Measurements from ENCODE around the gene NOS1. TPM values are rescaled to one million over a fixed set of nuclear protein-coding genes. Genes with fewer than 3 reads are reported as not detected.

The NOS1 gene
- total and polyA plus RNA-seq, 2 experiments from 2014 or later, result 0.63 to 3.0 TPM

DNA sequence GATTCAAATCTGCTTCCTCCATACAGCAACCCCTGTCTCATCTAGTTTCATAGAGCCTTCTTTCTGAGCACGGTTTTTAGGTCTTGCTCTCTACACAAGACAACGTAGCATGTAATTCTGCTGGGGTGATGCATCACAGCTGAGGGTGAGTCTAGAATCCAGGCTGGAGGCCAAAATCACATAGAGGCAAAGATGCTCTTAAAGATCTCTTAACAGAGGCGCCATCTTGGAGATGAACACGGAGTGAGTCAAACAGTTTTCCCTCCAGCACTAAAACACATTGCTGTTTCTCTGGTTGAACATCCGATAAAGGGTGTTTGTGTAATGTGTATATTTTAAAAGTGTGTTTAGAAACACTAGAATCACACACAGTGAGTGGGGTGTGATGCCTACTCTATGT, 78.9 kb downstream of the NOS1 start (continued):
- TF ChIP-seq, protein P1, sequence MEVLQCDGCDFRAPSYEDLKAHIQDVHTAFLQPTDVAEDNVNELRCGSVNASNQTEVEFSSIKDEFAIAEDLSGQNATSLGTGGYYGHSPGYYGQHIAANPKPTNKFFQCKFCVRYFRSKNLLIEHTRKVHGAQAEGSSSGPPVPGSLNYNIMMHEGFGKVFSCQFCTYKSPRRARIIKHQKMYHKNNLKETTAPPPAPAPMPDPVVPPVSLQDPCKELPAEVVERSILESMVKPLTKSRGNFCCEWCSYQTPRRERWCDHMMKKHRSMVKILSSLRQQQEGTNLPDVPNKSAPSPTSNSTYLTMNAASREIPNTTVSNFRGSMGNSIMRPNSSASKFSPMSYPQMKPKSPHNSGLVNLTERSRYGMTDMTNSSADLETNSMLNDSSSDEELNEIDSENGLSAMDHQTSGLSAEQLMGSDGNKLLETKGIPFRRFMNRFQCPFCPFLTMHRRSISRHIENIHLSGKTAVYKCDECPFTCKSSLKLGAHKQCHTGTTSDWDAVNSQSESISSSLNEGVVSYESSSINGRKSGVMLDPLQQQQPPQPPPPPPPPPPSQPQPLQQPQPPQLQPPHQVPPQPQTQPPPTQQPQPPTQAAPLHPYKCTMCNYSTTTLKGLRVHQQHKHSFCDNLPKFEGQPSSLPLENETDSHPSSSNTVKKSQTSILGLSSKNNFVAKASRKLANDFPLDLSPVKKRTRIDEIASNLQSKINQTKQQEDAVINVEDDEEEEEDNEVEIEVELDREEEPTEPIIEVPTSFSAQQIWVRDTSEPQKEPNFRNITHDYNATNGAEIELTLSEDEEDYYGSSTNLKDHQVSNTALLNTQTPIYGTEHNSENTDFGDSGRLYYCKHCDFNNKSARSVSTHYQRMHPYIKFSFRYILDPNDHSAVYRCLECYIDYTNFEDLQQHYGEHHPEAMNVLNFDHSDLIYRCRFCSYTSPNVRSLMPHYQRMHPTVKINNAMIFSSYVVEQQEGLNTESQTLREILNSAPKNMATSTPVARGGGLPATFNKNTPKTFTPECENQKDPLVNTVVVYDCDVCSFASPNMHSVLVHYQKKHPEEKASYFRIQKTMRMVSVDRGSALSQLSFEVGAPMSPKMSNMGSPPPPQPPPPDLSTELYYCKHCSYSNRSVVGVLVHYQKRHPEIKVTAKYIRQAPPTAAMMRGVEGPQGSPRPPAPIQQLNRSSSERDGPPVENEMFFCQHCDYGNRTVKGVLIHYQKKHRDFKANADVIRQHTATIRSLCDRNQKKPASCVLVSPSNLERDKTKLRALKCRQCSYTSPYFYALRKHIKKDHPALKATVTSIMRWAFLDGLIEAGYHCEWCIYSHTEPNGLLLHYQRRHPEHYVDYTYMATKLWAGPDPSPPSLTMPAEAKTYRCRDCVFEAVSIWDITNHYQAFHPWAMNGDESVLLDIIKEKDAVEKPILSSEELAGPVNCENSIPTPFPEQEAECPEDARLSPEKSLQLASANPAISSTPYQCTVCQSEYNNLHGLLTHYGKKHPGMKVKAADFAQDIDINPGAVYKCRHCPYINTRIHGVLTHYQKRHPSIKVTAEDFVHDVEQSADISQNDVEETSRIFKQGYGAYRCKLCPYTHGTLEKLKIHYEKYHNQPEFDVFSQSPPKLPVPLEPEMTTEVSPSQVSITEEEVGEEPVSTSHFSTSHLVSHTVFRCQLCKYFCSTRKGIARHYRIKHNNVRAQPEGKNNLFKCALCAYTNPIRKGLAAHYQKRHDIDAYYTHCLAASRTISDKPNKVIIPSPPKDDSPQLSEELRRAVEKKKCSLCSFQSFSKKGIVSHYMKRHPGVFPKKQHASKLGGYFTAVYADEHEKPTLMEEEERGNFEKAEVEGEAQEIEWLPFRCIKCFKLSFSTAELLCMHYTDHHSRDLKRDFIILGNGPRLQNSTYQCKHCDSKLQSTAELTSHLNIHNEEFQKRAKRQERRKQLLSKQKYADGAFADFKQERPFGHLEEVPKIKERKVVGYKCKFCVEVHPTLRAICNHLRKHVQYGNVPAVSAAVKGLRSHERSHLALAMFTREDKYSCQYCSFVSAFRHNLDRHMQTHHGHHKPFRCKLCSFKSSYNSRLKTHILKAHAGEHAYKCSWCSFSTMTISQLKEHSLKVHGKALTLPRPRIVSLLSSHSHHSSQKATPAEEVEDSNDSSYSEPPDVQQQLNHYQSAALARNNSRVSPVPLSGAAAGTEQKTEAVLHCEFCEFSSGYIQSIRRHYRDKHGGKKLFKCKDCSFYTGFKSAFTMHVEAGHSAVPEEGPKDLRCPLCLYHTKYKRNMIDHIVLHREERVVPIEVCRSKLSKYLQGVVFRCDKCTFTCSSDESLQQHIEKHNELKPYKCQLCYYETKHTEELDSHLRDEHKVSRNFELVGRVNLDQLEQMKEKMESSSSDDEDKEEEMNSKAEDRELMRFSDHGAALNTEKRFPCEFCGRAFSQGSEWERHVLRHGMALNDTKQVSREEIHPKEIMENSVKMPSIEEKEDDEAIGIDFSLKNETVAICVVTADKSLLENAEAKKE (CRISPR knock-in tag; IDR thresholded peaks at IDR 0.05), result no peak
- TF ChIP-seq, protein P2, sequence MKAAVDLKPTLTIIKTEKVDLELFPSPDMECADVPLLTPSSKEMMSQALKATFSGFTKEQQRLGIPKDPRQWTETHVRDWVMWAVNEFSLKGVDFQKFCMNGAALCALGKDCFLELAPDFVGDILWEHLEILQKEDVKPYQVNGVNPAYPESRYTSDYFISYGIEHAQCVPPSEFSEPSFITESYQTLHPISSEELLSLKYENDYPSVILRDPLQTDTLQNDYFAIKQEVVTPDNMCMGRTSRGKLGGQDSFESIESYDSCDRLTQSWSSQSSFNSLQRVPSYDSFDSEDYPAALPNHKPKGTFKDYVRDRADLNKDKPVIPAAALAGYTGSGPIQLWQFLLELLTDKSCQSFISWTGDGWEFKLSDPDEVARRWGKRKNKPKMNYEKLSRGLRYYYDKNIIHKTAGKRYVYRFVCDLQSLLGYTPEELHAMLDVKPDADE (IDR thresholded peaks at IDR 0.05), result no peak

GRCh38 chr12:117280019-117280680, 81.3 kb downstream of the NOS1 start:
- H3K27ac ChIP-seq (ENCODE audit: low read depth), result no peak overlapping the region
- no peaks in the 10 kb centered on the region for H4K20me1 ChIP-seq (replicated peaks; ENCODE audit: insufficient read depth)
- Mint-ChIP-seq H3K27ac (no peak overlapping the region), H3K9me3 (peaks cover 5% of the 10 kb centered on the region), H3K36me3 (ENCODE audit: low read depth) (peaks cover 4% of the 10 kb centered on the region; the same call in 2 of the 3 replicates), H3K4me3 (no peak overlapping the region), H3K4me1 (peaks cover 26% of the 10 kb centered on the region), H3K27me3 (ENCODE audit: insufficient read depth, low read depth, poor library complexity) (peaks cover 7% of the 10 kb centered on the region)
- peaks cover 29% of the 10 kb centered on the region for H3K4me1 ChIP-seq (ENCODE audit: insufficient read depth)
- no peaks in the 10 kb centered on the region; the same call in 1 of the 2 replicates for H3K36me3 ChIP-seq (ENCODE audit: insufficient read depth)
- H3K27me3 ChIP-seq (ENCODE audit: insufficient read depth), result no peaks in the 10 kb centered on the region
- no peak overlapping the region for H2AFZ ChIP-seq
- H3K4me3 ChIP-seq, result no peak overlapping the region
- H3K79me2 ChIP-seq (replicated peaks; ENCODE audit: insufficient read depth), result no peaks in the 10 kb centered on the region
- no peak overlapping the region for H3K4me2 ChIP-seq
- no peaks in the 10 kb centered on the region for H3F3A ChIP-seq (replicated peaks; ENCODE audit: low read depth)
- ATAC-seq (no peak), DNase-seq (ENCODE audit: low spot score) (no peak)
- H3K9me2 ChIP-seq (ENCODE audit: insufficient read depth), result no peaks in the 10 kb centered on the region
- TF ChIP-seq ZNF114 (CRISPR knock-in tag; IDR thresholded peaks at IDR 0.05) (no peak), REST (IDR thresholded peaks at IDR 0.05; ENCODE audit: unreplicated experiment) (no peak), POLR2AphosphoS5 (IDR thresholded peaks at IDR 0.05; ENCODE audit: low read depth) (no peak), NANOG (IDR thresholded peaks at IDR 0.05; ENCODE audit: borderline replicate concordance) (no peak), ZNF331 (CRISPR knock-in tag; IDR thresholded peaks at IDR 0.05; ENCODE audit: low read depth) (no peak), EZH2phosphoT487 (IDR thresholded peaks at IDR 0.05; ENCODE audit: unreplicated experiment) (no peak)
